NCI-H2227 treated with DMSO at 0.1 percent for 48 hours (cell line): ENCODE data around the gene SCAF4.
A peak's percentile ranks its signal among the peaks of the same experiment; 100 is the strongest.
"Not testable (repeated sequence)": the region's sequence is repeated elsewhere in the genome, so short reads cannot be mapped to it uniquely, and the experiment has no call there.

Experiments used
- DNase-seq: peaks from one replicate; lab custom pipeline; 2025; lab: John Stamatoyannopoulos, UW

SCAF4 gene, protein sequence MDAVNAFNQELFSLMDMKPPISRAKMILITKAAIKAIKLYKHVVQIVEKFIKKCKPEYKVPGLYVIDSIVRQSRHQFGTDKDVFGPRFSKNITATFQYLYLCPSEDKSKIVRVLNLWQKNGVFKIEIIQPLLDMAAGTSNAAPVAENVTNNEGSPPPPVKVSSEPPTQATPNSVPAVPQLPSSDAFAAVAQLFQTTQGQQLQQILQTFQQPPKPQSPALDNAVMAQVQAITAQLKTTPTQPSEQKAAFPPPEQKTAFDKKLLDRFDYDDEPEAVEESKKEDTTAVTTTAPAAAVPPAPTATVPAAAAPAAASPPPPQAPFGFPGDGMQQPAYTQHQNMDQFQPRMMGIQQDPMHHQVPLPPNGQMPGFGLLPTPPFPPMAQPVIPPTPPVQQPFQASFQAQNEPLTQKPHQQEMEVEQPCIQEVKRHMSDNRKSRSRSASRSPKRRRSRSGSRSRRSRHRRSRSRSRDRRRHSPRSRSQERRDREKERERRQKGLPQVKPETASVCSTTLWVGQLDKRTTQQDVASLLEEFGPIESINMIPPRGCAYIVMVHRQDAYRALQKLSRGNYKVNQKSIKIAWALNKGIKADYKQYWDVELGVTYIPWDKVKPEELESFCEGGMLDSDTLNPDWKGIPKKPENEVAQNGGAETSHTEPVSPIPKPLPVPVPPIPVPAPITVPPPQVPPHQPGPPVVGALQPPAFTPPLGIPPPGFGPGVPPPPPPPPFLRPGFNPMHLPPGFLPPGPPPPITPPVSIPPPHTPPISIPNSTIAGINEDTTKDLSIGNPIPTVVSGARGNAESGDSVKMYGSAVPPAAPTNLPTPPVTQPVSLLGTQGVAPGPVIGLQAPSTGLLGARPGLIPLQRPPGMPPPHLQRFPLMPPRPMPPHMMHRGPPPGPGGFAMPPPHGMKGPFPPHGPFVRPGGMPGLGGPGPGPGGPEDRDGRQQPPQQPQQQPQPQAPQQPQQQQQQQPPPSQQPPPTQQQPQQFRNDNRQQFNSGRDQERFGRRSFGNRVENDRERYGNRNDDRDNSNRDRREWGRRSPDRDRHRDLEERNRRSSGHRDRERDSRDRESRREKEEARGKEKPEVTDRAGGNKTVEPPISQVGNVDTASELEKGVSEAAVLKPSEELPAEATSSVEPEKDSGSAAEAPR

DNA sequence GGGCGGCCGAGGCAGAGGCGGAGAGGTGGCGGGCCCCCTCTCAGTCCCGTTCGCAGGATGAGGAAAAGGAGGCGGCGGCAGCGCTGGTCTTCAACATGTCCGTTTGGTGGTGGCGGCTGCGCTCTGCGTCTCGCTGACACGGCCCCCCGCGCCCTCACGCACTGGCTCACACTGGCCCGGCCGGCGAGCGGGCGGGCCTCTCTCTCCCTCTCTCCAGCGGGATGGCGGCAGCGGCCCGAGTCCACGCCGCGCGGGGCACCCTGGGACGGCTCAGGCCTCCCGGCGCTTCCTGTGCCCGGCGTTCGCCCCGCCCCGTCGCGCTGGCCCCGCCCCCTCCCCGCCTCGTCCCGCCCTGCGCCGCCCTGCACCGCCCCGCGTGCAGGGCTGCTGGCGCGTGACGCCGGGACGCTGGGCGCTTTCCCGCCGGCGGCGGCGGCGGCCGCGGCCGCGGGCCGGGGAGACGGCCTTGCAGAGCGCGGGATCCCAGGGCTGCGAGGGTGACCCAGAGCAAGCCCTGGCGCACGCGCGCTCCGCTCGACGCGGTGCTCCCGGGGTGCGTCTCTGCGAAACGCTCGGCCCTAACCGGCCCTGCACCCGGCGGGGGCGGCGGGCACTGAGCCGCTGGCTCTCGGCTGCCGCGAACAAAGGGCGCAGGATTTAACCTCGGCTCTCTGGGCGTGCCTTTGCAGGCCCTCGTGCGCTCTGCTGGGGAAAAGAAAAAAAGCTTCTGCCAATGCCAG lies at the start of gene SCAF4:
Gene SCAF4, minus strand, starts transcription at position 262 of the 740 bp plus-strand sequence. CDS start 426 bp downstream, outside the sequence.
- peak; percentile 90 for DNase-seq

DNA sequence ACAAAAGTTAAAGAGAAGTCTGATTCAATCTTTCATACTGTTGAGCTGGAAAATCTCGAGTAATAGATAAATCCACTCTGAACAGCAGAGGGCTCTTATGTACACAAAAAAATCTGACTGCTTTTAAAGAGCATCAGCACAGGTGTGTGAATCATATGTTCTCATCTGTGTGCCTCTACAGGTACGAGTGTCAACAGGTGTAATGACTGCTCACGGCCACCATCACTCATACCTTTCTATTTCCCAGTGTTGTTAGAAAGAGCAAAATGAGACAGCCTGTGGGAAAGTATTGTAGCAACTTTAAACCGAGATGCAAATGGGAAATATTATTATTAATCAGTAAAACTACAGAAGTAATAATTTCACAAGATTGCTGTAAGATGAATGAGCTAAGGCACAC lies 49.0 kb upstream of the SCAF4 start:
- DNase-seq, result no peak

DNA sequence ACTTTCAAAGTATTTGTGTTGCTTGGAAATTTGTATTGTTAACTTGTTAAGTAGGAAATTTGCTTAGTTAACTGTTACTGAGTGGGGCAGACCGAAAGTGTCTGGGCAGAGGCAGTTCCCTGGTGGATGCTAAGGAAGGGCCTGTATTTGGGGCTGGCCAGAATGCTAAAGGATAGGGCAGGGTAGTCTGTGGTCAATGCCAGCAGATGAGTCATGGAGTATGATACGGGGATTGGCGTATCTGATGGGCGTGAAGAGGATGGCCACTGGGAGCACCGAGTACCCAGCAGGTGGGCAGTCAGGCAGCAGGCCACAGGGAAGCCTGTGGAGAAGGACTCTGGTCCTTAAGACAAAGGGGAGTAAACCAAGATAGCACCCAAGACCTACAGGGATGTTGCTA lies 46.6 kb upstream of the SCAF4 start:
- DNase-seq, result no peak

DNA sequence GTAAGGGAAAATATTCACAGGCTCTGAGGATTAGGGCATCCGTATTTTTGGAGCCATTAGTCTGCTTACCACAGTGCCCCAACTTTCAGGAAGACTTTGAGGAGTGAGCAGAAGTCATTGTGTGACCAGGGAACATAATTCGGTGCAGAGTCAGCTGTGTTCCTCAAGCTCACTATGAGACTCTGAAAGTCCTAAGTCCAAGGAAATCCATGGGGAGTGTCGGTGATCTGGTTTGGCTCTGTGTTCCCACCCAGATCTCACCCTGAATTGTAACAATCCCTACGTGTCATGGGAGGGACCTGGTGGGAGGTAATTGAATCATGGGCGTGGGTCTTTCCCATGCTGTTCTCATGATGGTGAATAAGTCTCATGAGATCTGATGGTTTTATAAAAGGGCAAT lies 45.9 kb upstream of the SCAF4 start:
- DNase-seq, result no peak

DNA sequence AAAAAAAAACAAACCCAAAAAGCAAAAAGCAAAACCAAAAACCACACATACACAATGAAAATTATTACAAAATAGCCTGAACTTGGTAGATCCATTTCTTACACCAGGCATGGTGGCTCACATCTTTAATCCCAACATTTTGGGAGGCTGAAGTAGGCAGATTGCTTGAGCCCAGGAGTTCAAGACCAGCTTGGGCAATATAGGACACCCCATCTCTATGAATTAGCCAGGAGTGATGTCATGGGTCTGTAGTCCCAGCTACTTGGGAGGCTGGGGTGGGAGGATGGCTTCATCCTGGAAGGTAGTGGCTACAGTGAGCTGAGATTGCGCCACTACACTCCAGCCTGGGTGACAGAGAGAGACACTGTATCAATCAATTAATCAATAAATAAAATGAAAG lies 42.1 kb upstream of the SCAF4 start:
- DNase-seq, result no peak

DNA sequence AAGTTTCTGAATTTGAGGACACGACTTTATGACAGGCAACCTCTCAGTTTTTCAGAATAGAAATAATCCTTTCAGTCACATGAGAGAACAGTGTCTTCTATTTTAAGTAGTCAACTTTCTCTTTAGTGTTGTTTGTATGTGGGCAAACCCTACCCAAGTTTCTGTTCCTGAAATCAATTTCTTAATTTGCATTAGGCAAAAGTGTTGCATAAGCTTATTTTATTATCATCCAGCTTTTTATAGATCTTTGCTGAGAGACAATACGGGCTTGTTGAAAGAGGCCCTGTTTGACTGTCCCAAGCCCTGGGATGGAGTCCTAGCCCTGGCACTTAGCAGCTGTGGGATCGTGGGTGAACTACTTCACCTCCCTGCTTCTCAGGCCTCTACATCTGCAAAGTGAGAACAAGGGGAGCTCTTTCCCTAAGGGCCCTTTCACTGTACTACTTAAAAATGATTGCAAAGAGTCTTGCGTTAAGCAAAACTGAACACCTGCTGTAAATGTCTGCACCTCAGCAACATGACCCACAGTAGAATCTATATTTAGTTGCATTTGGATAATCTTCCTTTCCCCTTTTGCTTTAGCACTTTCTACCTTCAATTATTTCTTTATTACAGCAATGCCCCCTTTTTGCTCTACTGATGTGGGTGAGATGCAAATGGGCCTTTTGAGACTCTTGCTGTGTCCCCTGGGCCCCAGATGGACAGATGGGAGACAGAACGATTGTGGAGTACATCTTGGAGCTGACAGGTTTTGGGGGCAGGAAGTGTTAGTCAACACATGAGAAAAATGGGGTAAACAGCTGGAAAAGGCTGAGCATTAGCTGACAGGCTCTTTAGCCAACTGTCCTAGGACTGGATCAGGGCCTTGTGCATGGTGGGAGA lies 41.0 kb upstream of the SCAF4 start:
- no peak for DNase-seq

DNA sequence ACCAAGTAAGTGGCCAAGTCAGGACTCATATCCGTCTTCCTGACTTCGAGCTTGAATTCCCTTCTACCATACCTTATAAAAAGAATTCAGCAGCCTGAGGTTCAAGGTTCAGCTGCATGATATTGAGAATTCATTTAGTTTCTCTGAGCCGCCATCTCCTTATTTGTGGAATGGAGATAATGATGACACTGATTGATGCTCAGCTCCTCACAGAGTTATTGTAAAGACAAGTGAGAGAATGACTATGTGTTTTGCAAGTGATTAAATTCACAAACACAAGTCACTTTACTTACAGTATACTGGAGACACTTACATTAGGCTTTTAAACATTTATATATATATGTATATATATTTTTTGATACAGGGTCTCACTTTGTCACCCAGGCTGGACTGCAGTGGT lies 39.8 kb upstream of the SCAF4 start:
- DNase-seq, result no peak

DNA sequence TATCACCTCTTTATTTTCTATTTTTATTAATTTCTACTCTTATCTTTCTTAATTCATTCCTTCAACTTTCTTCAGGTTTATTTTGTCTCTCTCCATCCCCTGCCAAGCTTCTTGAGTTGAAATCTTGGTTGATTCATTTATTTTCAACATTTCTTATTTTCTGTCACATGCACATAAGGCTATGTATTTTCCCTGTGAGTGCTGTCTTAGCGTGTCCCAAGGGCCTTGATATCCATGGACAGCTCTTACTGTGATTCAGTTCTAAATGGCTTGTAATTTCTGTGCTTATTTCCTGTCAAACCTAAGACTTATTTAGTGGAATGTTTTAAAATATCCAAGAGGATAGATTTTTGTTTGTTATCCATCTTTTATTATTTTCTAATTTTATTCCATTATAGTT lies 36.8 kb upstream of the SCAF4 start:
- no peak for DNase-seq

DNA sequence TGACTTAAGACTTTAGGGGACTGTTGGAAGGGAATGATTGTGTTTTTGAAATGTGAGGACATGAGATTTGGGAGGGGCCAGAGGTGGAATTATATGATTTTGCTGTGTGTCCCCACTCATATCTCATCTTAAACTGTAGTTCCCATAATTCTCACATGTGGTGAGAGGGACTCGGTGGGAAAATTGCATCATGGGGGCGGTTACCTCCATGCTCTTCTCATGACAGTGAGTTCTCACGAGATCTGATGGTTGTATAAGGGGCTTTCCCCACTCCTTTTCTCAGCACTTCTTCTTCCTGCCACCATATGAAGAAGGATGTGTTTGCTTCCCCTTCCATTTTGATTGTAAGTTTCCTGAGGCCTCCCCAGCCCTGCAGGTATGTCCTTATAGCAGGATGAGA lies 35.0 kb upstream of the SCAF4 start:
- no peak for DNase-seq

DNA sequence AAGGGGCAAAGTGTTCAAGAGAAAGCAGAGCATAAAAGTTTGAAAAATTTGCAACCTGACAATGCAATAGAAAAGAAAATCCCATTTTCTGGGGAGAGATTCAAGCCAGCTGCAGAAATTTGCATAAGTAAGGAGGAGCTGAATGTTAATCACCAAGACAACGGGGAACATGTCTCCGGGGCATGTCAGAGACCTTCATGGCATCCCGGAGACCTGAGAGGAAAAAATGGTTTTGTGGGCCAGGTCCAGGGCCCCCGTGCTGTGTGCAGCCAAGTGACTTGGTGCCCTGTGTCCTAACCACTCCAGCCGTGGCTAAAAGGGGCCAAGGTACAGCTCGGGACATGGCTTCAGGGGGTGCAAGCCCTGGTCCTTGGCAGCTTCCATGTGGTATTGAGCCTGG lies 33.9 kb upstream of the SCAF4 start:
- not testable (repeated sequence) for DNase-seq

DNA sequence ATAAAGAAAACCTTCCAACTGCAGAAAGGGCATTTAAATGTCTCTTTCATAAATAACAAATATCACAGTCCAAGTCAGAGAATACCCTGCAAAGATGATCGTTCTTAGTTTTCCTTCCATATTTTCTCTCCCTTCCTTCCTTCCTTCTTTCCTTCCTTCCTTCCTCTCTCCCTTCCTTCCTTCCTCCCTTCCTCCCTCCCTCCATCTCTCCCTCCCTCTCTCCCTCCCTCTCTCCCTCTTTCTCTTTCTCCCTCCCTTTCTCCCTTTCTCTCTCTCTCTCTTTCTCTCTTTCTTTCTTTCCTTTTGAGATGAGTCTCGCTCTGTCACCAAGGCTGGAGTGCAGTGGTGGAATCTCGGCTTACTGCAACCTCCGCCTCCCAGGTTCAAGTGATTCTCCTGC lies 29.0 kb upstream of the SCAF4 start:
- no peak for DNase-seq

DNA sequence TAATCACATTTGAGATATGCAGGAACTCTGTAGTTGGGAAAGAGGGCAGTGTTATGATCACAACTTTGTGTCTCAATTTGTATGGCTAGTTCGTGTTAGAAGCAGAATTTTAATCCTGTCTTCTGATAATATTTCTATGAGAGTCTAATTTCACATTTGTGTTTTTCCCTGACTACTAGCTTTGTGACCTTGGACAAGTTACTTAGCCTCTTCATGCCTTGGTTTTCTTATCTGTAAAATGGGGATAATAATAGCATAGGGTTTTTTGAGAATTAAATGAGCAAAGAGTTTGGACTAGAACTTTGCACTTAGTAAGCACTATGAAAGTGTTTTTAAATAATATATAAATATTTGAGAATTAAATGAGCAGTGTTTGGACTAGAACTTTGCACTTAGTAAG lies 24.9 kb upstream of the SCAF4 start:
- DNase-seq, result no peak

DNA sequence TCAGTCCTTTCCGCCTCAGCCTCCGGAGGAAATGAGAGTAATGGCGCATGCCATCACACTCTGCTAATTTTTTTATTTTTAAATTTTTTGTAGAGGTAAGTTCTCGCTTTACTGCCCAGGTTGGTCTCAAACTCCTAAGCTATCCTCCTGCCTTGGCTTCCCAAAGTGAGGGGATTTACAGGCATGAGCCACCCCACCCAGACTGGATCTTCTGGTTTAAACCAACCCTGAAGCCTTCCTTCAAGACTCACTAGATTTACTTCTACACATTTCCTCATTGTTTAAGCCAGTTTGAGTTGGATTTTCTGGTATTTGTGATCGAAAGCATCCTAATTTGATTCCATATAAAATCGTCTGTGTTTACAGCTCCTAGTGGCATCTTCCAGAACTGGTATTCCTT lies 23.1 kb upstream of the SCAF4 start:
- DNase-seq, result no peak

DNA sequence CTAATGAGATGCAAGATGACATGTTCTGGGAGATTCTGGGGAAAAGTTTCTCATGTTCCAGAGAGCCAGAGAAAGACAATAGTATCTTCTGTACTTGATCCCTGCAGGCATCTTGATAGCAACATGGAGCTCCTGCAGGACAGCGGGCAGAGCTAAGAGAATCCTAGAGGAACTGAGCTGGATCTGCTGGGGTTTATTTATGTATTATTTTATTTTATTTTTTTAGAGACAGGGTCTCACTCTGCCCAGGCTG lies 22.7 kb upstream of the SCAF4 start:
- no peak for DNase-seq

DNA sequence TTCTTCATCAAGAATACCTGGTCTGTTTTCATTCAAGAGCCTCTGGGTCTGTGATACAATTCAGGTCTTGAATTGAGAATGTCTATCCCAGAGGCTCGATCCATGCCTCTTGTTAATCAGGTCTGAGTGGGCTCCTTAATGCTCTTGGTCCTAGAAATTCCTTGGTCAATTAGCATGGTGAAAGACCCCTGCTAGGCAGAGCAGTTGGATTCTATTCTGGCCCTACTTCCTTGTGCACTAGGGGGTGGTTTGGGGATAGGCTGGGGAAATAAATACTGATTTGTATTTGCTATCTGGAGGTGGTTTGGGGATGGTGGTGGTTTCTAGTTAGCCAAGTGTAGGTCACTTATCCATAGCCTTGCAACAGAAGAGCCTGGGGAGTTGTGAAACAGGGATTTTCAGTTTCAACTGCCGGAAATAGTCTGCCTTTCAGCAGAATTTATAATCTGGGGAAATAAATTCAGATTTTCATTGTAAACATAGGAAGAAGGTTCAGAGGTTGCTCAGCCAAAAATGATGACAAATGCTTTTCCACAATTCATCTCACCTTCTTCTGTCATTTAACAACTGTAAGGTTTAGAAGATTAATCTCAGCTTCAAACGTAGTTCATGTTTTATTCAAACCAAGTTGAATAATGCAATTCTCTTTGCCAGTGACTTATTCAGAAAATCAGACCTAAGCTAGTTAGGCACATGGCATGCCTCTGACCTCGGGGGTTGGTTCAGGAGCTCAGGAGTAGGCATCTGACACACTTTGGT lies 22.2 kb upstream of the SCAF4 start:
- DNase-seq, result no peak

DNA sequence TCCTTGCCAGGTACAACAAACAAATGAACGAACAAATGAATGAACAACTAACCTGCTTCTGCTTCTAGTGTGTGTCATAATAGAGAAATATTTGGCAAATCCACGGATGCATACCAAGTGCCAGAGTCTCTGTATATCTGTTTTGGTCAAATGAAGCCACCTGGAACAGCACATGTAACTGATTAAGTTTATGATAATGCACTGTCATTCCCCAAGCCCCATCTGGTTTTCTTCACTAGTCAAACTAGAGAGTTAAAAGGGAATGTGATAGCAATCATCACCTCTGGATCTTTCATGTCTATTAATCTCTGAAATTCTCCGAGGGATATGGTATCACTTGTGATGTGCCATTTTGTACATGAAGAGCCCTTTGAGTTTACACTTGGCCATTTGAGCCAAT lies 21.0 kb upstream of the SCAF4 start:
- DNase-seq, result no peak

DNA sequence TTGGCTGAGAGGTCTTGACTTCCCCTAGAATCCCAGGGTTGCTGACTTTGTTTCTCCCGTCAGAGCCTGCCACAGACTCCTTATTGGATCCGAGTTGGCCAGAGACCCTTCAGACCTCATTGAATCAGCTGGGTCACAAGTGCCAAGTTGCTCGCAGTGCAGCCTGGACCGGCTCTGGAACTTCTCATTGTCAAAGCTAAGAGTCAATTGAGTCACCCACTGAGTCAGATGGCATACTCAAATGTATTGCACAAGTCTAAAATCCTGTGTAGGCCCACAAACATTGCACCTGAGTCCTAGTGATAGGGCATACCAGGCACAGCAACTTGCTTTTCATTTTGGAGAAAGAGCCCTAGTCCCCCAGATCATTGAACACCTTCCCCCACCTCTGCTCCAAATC lies 20.4 kb upstream of the SCAF4 start:
- DNase-seq, result no peak

DNA sequence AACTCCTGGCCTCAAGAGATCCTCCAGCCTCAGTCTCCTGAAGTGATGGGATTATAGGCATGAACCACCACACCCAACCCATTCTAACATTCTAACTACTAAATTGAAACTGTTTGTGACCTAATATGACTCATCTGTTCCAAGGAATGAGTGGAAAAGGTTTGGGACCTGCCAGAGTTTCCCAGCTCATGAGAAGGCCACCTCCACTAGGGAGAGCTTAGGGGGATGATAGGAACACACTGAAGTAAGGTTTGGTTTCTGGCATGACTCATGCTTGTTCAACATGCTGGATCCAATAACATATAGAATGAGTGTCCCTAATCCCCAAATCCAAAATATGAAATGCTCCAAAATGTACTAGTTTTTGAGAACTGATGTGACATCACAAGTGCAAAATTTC lies 18.9 kb upstream of the SCAF4 start:
- no peak for DNase-seq

DNA sequence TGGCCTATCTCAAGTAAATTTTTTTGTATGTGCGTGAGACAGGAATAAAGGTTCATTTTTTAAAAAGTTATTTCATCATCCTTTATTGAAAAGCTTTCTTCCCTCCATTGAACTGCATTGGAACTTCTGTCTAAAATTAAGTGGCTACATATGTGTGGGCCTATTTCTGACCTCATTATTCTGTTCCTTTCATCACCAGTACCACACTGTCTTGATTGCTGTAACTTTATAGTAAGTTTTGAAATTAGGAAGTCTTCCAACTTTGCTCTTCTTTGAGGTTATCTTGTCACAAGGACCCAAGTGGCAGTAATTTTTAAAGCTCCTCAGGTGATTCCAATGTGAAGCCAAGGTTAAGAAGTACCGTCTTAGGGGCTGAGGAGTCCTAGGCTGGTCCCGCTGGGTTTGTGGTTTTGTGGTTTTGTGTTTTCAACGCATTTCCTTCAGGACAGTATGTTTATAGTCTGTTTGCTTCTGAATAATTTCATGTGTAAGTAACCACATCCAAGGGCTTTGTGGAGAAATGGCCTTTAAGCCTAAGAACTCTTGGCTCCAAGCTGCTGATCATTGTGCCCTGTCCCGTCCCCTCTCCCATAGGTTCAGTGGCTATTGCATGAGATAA lies 12.4 kb upstream of the SCAF4 start:
- DNase-seq, result no peak

DNA sequence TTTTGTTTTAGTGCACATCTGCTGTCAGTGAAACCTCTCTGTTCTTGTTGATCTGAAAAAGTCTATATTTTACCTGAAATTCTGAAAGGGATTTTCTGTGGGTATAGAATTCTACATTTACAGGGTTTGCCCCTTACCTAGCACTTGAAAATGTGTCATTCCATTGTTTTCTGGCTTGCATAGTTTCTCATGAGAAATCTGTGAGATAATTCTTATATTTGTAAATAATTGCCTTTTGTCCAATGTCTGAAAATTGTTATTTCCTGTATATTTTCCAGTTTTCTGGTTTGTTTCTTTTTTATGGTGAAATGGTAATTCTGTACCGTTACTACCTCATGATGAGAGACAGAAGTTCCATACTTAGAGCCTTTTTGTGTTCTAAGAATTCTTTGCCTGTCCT lies 11.8 kb upstream of the SCAF4 start:
- no peak for DNase-seq
